Activated CD4-positive, alpha-beta T cell treated with anti-CD3 and anti-CD28 coated beads, Interleukin-2, Interleukin-4, amounts not matched to agents 100 ng/mL and 50 ng/mL, durations not matched to agents 16 hours and 8 hours (primary cell): ENCODE data around the gene SMS.

Experiments
- DNase-seq: peaks from one replicate; pipeline ENCODE4 v3.0.0-alpha.2; 2020; ENCODE audit warnings: low spot score

The SMS gene

DNA sequence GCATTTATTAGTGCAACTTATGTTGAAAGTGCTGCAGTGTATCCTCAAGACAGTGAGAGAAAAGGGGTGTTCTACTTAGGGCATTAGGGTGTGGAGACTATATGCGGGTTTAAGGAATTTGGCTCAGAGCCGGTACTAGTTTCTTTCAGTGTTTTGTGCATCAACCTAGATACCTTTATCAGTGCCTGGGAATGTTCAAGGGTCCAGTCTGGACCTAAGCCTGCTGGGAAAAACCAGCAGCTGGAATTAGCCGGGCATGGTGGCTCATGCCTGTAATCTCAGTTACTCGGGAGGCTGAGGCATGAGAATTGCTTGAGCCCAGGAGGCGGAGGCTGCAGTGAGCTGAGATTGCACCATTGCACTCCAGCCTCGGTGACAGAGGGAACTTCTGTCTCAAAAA is 99.0 kb downstream of the SMS start:
- no peak for DNase-seq

DNA sequence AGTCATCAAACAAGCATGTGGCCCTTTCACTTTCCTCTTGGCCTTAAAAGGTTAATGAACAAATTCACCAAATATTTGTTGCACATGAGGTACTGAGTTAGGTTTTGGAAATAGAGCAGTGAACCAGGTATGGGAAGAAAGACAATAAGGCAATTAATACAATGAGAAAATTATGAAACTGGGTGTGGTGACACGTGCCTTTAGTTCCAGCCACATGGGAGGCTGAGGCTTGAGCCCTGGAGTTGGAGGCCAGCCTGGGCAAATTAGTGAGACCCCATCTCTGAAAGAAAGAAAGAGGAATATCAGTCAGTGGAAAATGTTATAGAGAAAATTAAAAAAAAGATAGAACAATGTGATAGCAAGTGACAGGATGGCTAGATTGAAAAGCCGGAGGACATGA is 99.7 kb downstream of the SMS start:
- no peak for DNase-seq

DNA sequence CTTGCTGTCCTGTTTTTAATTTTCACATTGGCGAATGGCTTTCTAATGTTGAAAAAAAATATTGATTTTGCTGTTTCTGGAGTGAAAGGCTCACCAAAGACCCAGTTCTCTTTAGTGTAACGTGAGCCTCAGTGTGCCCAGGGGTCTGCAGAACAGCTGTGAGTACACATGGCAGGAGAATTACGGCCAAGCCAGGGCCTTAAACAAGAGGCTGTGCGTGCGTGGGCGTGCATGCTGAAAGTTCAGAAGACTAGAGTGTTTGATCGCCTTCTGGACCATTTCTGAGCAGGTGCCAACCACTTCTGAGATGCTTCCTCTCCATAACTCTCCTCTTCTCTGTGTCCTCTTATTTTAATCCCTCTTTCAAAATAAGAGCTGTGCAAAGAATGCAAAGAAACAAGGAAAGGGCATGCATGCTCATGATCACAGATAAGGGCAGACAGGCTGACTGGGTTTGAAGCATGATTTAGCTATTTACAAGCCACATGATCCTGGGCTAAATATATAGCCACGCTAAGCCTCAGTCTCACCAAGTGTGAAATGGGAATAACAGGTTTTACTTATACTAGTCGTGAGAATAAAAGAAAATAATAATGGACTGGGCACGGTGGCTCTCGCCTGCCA is 101.5 kb downstream of the SMS start:
- DNase-seq: no peak

DNA sequence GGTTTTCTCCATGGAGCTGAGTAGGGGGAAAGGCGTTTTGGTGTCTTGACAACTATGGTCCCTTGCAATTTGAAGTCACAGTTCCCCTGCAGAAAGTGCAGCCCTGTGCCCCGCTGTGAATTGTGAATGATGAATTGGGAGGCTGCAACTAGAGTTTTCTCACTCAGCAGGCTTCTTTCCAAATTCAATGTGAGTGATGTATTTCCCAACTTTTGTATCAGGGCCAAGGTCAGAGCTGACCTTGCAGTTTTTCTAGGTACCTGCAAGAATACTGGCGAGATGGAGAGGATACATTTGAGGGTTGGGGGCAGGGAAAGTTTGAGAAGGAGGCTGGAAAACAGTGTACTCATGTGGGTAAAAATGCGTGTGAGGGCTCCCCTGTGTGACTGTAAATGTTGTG is 103.4 kb downstream of the SMS start:
- DNase-seq: no peak
